GM19372 (cell line): ENCODE results near the gene UQCRHL.
"Not testable (repeated sequence)": the region's sequence is repeated elsewhere in the genome, so short reads cannot be mapped to it uniquely, and the experiment has no call there.

Experiments used
- ATAC-seq: cut with Tn5 transposase; IDR thresholded peaks from one replicate; pipeline ENCODE4 v1.9.1; 2021; ENCODE audit warnings: mild to moderate bottlenecking, low read depth, moderate library complexity; ENCODE audit not compliant: unreplicated experiment

The UQCRHL gene

DNA sequence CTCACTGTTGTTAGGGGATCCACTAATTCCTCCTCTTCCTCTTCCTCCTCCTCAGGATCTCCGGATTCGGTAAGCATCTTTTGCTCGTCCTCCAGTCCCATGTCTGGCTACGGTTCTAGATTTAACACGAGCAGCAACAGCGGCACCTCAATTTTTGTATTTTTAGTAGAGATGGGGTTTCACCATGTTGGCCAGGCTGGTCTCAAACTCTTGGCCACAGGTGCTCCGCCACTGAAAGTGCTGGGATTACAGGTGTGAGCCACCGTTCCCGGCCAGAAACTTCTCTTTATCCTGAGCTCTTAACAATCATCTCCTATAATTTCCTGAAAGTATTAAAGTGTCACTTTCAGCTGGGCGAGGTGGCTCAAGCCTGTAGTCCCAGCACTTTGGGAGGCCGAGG is at the start of gene UQCRHL:
Gene UQCRHL (minus strand): TSS at position 101 of the 400 bp plus-strand sequence. CDS start 0 bp downstream, at position 101.
- not testable (repeated sequence) for ATAC-seq

DNA sequence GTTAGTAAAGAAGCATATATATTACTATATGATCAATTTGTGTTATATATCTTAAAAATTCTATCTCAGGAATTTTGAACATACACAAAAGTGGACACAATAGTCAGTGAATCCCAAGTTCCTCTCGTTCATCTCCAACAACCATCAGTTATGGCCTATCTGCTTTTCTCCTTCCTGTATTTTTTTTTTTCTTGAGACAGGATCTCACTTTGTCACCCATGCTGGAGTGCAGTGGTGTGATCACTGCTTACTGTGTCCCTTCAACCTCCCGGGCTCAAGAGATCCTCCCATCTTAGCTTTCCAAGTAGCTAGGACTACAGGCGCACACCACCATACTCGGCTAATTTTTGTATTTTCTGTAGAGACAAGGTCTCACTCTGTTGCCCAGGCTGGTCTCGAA is 49.4 kb upstream of the UQCRHL start:
- no peak for ATAC-seq

DNA sequence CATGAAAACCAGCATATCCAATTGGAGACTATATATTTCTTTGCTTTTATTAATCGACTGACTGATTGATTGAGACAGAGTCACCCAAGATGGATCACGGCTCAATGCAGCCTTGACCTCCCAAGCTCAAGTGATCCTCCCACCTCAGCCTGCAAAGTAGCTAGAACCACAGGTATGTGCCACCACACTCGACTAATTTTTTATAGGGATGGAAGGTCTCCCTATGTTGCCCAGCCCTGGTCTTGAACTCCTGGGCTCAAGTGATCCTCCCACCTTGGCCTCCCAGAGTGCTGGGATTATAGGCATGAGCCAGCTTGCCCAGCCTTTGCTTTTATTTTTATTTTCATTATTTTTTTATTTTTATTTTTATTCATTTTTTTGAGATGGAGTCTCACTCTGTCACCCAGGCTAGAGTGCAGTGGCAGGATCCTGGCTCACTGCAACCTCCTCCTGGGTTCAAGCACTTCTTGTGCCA is 45.4 kb upstream of the UQCRHL start:
- ATAC-seq = no peak

DNA sequence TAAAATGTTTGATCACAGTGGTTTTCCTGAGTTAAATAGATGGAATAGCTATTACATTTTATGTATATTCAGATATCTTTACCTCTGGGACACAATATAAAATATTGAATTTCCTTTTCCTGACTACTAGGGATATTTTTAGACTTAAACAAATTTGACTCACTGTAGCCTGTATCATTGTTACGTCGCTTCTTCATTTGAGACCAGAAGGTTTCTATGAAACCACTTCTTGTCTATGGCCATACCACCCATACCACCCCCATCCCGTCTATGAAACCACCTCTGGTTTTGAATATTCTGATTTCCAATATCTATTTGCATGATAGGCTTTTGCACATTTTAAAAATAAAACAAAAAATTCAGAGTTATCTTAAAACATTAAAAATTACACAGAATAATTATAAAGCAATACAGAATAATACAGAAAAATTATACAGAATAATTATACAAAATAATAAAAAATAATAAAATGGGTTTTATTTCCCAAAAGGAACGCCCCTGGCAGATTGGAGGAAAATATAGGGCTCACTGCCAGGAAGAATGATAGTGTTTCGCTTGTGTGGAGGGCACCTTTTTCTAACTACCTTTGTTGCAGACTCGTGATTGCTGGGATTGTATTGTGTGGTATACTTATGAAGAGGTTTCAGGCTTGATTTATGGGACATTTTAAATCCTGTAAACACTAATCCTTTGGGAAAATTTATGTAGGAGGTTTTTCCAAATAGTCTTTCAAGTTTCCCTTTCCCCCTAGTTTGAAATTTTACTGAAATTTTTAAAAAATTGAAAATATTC is 44.8 kb upstream of the UQCRHL start:
- no peak for ATAC-seq

DNA sequence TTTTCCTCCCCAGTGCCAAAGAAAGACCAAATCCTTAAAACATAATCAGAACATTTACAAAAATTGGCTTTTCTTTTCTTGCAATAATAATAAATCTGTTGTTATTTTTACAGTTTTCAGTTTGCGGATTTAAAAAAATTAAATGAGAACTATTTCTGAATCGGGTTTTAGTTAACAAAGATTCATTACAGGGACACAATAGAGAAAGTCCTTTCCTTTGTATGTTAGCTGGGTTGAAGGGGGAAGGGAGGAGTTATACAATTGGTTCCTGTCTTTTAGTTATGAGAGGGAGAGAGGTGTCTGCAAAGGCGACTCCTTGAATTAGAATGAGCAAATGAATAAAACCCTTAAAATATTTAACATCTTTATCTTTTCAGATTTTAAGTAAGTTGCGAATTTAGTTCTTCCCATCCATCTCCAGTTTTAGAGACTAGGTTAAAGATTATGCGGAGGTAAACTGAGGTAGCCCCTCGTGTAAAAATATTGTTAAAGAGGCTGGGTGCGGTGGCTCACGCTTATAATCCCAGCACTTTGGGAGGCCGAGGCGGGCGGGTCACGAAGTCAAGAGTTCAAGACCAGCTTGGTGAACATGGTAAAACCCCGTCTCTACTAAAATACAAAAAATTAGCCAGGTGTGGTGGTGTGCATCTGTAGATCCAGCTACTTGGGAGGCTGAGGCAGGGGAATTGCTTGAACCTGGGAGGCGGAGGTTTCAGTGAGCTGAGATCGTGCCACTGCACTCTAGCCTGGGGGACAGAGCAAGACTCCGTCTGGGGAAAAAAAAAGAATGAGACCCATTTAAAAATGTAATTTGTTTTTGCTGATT is 44.0 kb upstream of the UQCRHL start:
- no peak for ATAC-seq

DNA sequence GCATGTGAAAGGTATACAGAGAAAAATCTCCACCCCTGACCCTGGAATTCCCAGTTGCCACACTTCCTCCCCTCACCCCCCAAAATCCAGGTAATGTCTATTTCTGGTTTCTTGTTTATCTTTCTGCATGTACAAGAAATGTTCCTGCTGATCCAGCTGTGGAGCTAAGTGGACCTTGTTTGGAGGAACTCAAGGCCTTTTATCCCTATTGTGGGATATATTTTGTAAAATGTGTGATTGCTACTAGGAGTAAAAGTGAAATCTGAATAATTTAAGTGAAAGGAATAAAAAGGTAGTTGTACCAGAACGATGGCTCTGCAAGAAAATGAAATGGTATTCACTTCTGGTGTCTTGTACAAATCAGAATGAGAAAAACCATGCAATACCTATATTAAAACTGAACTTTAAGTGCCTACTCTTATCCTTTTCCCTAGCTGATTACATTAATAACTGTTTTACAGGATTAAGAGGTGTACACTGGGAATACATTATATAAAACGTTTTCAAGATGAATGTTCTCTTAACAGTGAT is 43.1 kb upstream of the UQCRHL start:
- ATAC-seq = no peak

DNA sequence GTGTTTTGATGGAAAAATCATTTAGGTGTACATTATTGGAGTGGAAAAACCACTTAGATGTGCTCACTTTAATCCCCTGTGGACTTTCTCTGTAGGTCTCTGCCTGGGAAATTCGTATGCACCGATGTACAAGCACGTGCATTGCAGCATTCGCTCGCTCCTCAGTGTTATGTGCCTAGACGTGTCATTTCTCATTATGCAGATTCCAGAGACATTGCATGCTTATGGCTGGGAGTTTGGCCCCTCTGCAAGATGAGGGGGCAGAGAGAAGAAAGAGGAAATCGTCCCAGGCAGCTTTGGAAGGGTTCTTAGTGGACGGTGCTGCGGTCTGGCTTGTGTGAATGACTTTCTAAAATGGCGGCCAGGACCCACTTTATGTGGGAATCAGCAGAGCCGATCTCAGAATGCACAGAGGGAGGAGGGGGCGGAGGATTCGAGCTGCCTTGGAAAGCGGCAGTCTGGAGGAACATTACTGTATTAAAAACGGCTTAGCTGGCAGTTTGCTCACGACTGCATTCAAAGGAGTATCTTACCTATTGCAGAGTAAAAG is 42.4 kb upstream of the UQCRHL start:
- no peak for ATAC-seq

DNA sequence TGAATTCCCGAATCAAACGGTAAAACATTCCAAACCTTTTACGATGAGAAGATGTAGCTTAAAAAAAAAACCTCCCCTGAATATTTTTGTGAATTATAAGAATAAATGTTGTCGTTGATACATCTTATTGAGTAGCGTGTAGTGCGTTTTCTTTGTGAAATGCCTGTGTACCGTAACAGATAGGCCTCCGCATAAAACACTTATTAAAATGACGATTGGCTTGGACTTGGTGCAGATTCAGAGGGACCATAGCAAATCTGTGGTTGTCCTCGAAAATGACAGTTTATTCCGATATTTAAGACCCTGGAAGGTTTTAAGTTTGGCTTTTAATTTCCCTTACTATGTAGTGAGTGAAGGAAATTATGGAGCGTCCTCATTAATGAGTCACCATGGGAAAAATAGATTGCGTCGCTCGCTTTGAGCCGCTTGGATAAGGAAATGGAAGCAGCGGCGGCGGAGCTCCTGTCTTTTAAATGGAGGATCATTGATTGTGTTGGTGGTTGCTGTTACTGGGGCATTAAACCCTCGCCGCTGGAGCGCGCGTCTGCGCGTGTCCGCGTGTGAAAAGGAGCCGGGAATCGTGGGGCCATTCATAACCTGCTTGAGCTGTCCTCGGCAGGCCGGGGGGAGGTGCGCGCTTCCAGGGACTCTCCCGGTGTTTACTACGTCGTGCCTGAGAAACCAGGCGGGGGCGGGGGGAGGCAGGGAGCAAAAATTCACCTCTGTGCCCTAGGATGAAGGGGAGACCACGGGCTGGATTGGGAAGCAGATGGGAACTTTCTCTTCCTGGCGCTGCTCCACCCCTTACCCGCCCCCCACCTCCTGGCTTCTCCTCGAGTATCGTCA is 41.7 kb upstream of the UQCRHL start:
- no peak for ATAC-seq

DNA sequence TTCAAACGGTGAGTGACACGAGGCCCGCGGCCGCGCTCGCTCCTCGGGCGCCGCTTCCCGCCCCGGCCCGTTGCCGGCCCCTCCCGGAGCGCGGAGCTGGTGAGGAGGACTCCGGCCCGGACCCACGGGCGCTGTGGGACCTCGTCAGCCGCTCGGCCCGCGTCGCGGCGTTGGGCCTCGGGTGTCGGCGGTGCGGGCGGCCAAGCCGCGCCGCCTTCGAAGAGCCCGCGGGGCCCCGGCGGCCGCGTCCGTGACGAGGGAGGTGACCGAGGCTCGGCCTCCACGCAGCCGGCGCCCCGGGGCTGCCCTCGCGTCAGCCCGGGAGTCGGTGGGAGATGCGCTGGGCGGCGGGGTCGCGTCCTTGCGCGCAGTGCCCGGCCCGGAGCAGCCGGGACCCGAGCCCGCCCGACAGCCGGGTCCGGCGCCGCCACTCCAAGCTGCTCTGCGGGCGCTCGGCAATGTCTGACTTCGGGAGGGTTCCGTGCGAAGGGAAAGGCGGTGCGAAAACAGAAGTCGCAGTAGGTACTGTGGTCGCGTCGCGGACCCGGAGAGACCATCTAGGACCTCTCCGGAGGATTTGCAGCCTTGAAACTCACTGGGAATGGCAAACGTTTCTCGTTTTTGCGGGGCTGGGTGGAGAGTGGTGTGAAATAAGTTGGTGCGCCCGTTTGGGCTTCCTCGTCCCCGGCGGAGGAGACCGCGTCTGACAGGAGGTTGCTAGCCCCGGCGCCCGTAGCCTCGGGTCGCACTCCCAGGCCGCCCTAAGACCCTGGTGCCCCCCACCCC is 40.9 kb upstream of the UQCRHL start:
- peak; percentile 8 for ATAC-seq

DNA sequence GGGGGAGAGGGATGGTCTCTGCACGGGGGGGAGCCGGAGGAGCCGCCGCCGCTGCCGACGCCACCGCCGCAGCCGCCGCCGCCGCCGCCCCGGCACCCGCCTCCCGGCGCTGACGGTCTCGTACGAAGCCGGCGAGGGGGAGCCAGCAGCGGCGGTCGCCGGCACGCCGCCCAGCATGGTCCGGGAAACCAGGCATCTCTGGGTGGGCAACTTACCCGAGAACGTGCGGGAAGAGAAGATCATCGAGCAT is 40.4 kb upstream of the UQCRHL start:
- ATAC-seq = no peak

DNA sequence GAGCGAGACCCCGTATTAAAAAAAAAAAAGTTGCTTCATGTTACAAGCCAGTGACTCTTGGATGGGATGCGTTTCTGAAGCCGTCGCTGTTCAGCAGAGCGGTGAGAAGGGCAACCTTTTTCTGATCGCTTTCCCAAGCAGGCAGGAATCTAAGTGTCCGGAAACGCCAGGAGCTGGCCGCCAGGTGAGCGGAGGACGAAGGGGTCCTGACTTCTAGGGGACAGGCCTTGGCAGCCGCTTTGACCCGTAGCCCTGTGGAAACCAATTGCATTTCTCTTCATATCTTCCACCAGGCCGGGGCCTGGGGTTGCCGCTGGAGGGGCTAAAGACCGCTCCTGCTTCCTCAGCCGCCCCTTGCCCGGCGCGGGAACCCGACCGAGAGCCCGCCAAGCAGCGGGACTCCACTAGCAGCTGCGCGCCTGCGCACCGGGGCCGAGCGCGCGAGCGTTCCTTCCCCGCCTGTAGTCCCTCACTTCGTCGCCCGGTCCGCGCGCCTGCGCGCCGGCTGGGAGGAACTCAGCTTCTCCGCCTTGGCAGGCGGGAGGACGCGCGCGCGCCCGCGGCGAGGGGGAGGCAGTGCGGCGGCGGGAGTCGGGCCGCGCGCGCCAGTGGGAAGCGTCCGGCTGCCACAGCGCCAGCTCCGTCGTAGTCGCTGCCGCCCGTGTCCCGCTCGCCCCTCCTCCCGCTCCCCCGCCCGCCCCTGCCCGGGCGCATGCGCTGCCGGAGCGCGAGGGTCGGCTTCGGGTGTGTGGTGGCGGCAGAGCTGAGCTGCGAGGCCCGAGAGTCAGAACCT is 39.8 kb upstream of the UQCRHL start, which contains the start of gene SPEN:
Gene SPEN (plus strand): TSS at position 608 of the 793 bp plus-strand sequence. CDS start 361 bp downstream, outside the sequence.
- ATAC-seq = peak; percentile 75

DNA sequence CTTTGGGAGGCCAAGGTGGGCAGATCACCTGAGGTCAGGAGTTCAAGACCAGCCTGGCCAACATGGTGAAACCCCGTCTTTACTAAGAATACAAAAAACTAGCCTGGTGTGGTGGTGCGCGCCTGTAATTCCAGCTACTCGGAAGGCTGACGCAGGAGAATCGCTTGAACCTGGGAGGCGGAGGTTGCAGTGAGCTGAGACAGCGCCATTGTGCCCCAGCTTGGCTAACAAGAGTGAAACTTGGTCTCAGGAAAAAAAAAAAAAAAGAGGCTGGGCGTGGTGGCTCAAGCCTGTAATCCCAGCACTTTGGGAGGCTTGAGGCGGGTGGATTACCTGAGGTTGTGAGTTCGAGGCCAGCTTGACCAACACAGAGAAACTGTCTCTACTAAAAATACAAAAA is 38.6 kb upstream of the UQCRHL start:
- not testable (repeated sequence) for ATAC-seq

DNA sequence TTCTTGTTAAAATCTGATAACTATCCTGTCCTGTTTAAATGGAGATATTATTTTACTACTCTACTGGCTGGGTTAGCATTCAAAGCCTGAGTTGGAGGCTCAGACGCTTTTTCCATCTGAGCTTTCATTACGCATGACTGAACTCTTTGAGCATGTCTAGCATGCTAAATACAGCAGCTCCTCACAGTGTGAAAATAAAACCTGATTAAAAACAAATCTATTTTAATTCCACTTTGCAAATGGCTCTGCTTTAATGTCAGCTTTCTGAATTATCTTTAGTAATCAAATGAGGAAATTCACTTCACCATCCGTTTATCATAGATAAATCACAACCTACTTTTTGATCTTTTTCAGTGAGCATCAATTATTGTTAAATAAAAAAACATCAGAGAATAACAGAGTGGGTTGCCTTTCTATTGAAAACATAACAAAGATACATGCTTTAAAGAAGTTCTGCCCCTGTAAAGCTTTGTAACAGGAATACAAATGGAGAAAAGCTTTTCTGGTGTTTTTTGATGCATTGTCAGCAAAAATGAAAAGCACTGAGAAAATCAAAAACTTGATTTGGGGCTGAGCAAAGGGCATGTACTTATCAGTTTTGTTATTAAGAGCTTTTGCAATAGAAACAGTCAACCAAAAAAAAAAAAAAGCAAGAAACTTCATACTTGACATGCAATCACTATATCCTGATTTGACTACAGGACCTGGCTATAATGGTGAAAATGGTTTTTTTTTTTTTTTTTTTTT is 36.5 kb upstream of the UQCRHL start:
- ATAC-seq = no peak

DNA sequence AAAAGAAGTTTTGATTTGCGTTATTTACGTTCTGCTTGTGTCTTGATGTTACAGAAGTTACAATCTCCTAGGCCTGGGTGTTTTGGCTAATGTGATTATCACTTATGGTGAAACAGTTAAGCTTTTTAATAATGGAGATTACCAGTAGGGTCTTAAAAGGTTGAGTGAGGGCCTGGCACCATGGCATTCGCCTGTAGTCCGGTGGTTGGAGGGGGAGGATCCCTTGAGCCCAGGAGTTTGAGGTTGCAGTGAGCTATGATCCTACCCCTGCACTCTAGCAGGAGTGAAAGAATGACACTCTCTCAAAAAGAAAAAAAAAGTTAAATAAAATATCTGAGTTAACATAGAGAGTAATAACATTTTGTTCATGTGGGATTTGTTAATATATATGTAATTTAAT is 31.3 kb upstream of the UQCRHL start:
- no peak for ATAC-seq

DNA sequence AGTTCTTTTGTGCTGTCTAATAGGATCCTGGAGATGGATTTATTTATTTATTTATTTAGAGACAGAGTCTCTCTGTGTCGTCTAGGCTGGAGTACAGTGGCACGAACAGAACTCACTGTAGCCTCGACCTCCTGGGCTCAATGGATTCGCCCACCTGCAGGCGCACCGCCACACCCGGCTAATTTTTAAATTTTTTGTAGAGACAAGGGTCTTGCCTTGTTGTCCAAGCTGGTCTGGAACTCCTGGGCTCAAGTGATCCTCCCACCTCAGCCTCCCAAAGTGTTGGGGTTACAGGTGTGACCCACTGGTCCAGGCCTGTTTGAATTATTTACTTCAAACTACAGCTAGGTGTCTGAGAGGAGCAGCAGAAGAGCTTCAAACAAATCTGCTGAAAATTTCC is 30.5 kb upstream of the UQCRHL start:
- ATAC-seq = no peak

DNA sequence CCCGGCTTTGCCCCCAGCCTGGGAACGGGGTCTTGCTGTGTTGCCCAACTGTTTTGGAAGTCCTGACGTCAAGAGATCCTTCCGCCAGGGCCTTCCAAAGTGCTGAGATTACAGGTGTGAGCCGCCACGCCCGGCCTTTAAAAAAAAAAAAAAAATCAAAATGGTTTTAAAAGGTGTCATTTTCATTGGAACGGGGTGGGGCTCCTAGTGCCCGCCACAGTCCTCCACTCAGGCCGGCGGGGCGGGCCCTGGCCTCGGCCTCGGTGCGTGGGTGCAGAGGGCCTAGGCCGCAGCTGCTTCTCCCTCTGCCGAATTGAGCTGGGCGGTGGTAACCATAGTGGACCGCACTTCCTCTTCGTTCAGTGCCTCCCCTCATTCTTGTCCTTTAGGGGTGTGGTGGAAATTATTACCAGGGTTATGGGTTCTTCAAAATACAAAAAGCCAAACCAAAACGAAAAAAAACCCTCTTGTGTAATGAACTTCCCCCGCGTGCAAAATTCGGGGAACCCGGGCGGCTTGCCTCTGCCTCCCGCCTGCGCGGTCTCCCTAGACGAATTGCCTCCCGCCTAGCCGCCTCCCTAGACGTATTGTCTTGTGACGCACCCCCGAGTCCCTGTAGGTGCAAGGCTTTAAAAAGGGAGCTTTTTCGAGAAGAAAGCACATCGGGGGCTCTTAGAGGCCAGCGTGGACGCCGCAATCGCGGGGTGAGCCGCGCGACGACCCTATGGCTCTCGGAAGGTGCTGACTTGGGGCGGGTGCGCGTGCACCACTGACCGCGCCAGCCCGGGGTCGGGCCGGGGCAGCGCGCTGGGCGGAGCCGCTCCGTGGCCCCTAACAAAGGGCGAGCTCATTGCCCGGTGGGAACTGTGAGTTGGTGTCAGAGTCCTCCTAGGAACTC is 29.6 kb upstream of the UQCRHL start:
- ATAC-seq = peak; percentile 28

DNA sequence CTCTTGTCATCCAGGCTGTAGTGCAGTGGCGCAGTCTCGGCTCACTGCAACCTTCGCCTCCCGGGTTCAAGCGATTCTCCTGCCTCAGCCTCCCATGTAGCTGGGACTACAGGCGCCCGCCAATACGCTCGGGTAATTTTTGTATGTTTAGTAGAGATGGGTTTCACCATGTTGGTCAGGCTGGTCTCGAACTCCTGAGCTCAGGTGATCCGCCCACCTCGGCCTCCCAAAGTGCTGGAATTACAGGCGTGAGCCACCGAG is 29.0 kb upstream of the UQCRHL start:
- ATAC-seq = not testable (repeated sequence)
